ENCODE data around the gene FRAT2. TPM values are rescaled to one million over a fixed set of nuclear protein-coding genes. Genes with fewer than 3 reads are reported as not detected.
A peak's percentile ranks its signal among the peaks of the same experiment; 100 is the strongest.

Gene FRAT2
- total RNA-seq, 1 donor from 2014 or later: 10.9 TPM

GRCh38 chr10:97320480-97321031 is 14.0 kb downstream of the FRAT2 start:
- TF ChIP-seq CTCF (IDR thresholded peaks at IDR 0.05): no peak
- Mint-ChIP-seq H3K36me3 (ENCODE audit: low read depth) (no peaks in the 10 kb centered on the region), H3K27ac (peak overlapping the region; percentile 91), H3K4me1 (peaks cover 30% of the 10 kb centered on the region), H3K27me3 (no peaks in the 10 kb centered on the region), H3K4me3 (peak overlapping the region; percentile 89), H3K9me3 (no peaks in the 10 kb centered on the region)
- intact Hi-C loops (cut with micrococcal nuclease): loop anchor here (1.0 to 2.0 kb wide), 2 partner anchors 14 to 46 kb away; partner anchors contain the start of gene FRAT2
- ChIA-PET POLR2A (interaction anchor here (0.8 to 2.2 kb wide), 8 partner anchors 9 to 99 kb away, joined by 3 to 41 read pairs (median 5); partner anchors contain the start of genes FRAT2 and RRP12), CTCF (interaction anchor here (1.1 to 2.6 kb wide), 4 partner anchors 12 to 81 kb away, joined by 3 to 9 read pairs (median 6); partner anchors contain the start of genes FRAT2 and RRP12)
- peak; percentile 4 for ATAC-seq (ENCODE audit: low read depth)
- DNase-seq: no peak

GRCh38 chr10:97319671-97320479 is 14.7 kb downstream of the FRAT2 start:
- Mint-ChIP-seq H3K27me3 (no peaks in the 10 kb centered on the region), H3K27ac (peak overlapping the region; percentile 91), H3K4me1 (peaks cover 30% of the 10 kb centered on the region), H3K9me3 (no peaks in the 10 kb centered on the region), H3K36me3 (ENCODE audit: low read depth) (no peaks in the 10 kb centered on the region), H3K4me3 (peak overlapping the region; percentile 89)
- intact Hi-C loops (cut with micrococcal nuclease): loop anchor here (1.0 to 5.0 kb wide), 5 partner anchors 14 to 81 kb away; partner anchors contain the start of genes ARHGAP19, FRAT2 and RRP12
- ChIA-PET CTCF (interaction anchor here (1.1 to 2.6 kb wide), 4 partner anchors 13 to 81 kb away, joined by 3 to 9 read pairs (median 6); partner anchors contain the start of genes FRAT2 and RRP12), POLR2A (interaction anchor here (0.6 to 2.2 kb wide), 11 partner anchors 9 to 1230 kb away, joined by 3 to 41 read pairs (median 4); partner anchors contain the start of genes FRAT2 and RRP12)
- TF ChIP-seq CTCF (IDR thresholded peaks at IDR 0.05): no peak
- DNase-seq: peak; percentile 72
- ATAC-seq (ENCODE audit: low read depth): peak; percentile 55

GRCh38 chr10:97318772-97319651 is 15.5 kb downstream of the FRAT2 start, which contains the start of gene FRAT1:
TSS of gene FRAT1 (plus strand) at chr10:97319271. CDS start at chr10:97319454, 183 bp downstream.
- no peaks in the 10 kb centered on the region for H3K36me3 Mint-ChIP-seq (ENCODE audit: low read depth)
- TF ChIP-seq CTCF (IDR thresholded peaks at IDR 0.05): no peak

GRCh38 chr10:97314671-97315070 is 19.9 kb downstream of the FRAT2 start:
- no peak for TF ChIP-seq CTCF (IDR thresholded peaks at IDR 0.05)
- Mint-ChIP-seq H3K4me1 (peaks cover 5% of the 10 kb centered on the region), H3K27me3 (no peaks in the 10 kb centered on the region), H3K36me3 (ENCODE audit: low read depth) (no peaks in the 10 kb centered on the region), H3K27ac (no peak overlapping the region), H3K4me3 (no peak overlapping the region), H3K9me3 (no peaks in the 10 kb centered on the region)
- ChIA-PET CTCF (no interaction called here), POLR2A (interaction anchor here (0.5 kb wide), 1 partner anchor 181 kb away, joined by 3 read pairs; no protein-coding TSS in a partner anchor)
- DNase-seq (no peak), ATAC-seq (ENCODE audit: low read depth) (no peak)
- intact Hi-C loops (cut with micrococcal nuclease): loop anchor here (5.0 kb wide), 1 partner anchor 37 kb away; no protein-coding TSS in a partner anchor

More at GRCh38 chr10:97318772-97319651, 15.5 kb downstream of the FRAT2 start, which contains the start of gene FRAT1:
- peak; percentile 91 for DNase-seq
- ATAC-seq (ENCODE audit: low read depth): peak; percentile 66
- Mint-ChIP-seq H3K9me3 (no peaks in the 10 kb centered on the region), H3K4me1 (peaks cover 30% of the 10 kb centered on the region), H3K4me3 (peak within 1 kb of the TSS; percentile 92), H3K27ac (peak within 1 kb of the TSS; percentile 100), H3K27me3 (no peaks in the 10 kb centered on the region)
- ChIA-PET POLR2A (interaction anchor here (0.6 to 2.2 kb wide), 11 partner anchors 9 to 1229 kb away, joined by 3 to 41 read pairs (median 4); partner anchors contain the start of genes FRAT2 and RRP12), CTCF (interaction anchor here (1.1 to 2.6 kb wide), 4 partner anchors 14 to 82 kb away, joined by 3 to 9 read pairs (median 6); partner anchors contain the start of genes FRAT2 and RRP12)
- intact Hi-C loops (cut with micrococcal nuclease): loop anchor here (1.0 to 5.0 kb wide), 3 partner anchors 27 to 82 kb away; partner anchors contain the start of genes ARHGAP19 and RRP12
